Breast epithelium (tissue), 3 donors: ENCODE data around the gene TRIM40.

Experiments used
- CTCF ChIP-seq, 3 donors: fragments of 450-650 bp; IDR thresholded peaks; one replicate each; pipeline ENCODE4 v1.5.1; 2016 to 2017; ENCODE audit warnings: antibody characterized with exemption in 3 of 3, mild to moderate bottlenecking in 3 of 3, moderate library complexity in 3 of 3
- POLR2A ChIP-seq: fragments of 450-650 bp; IDR thresholded peaks from one replicate; pipeline ENCODE4 v1.6.1; 2016; ENCODE audit warnings: antibody characterized with exemption, mild to moderate bottlenecking, moderate library complexity

DNA sequence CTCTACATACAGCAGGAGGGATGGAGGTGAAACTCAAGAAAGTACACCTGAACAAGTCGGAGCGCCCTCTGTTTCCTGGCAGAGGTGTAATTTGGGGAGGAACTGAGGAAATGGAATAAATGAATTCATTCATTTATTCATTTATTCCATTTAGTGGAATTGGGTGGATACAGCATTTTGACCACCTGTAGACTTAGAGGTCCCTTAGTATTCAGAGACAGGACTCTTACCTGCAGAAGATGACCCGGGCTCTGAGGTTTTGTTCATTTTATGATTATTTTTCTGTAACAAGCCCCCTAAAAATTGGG is 32.1 kb upstream of the TRIM40 start:
- no peak for TF ChIP-seq POLR2A
- TF ChIP-seq CTCF (IDR thresholded peaks at IDR 0.05) = no peak
